PFSK-1 (cell line): ENCODE data around the gene KAZN.

Source experiments
- FOXP2 ChIP-seq: optimal IDR thresholded peaks from 2 replicates; pipeline ENCODE3; 2011; ENCODE audit warnings: borderline replicate concordance, control low read depth, inconsistent platforms; ENCODE audit not compliant: insufficient read depth; ENCODE audit errors: extremely low read length, extremely low read depth
- POLR2AphosphoS5 ChIP-seq: IDR thresholded peaks from 2 replicates; pipeline ENCODE4 v1.6.1; 2012; ENCODE audit warnings: low read depth, mild to moderate bottlenecking, control low read depth, low read length, moderate library complexity
- TAF1 ChIP-seq: IDR thresholded peaks from 2 replicates; pipeline ENCODE4 v1.6.1; 2012; ENCODE audit warnings: low read length, control low read depth, borderline replicate concordance; ENCODE audit not compliant: insufficient read depth

- no peak for TF ChIP-seq TAF1
- no peak for TF ChIP-seq POLR2AphosphoS5
- TF ChIP-seq FOXP2: no peak
Measured at GRCh38 chr1:14725695-14726094, 127.2 kb downstream of the KAZN start.
